Gastrocnemius medialis (tissue), 4 donors: ENCODE results near the gene AADACL4. TPM values are rescaled to one million over a fixed set of nuclear protein-coding genes. Genes with fewer than 3 reads are reported as not detected.

Experiments
- ATAC-seq, 2 donors: fragments of 150-250 bp; one replicate each; pipeline ENCODE4 v1.9.1; 2016
- DNase-seq, 2 donors: peaks; one replicate each; pipeline ENCODE4 v3.0.0-alpha.2; 2019
- H3K27ac ChIP-seq, 4 donors: fragments of 200-600 bp; sonication (generic); 1 replicate in 1 of 4; 2 replicates in 3 of 4; pipeline ENCODE4 v1.5.1; 2016 to 2018; ENCODE audit warnings: mild to moderate bottlenecking in 2 of 4, moderate library complexity in 1 of 4
- H3K27me3 ChIP-seq, 3 donors: fragments of 200-600 bp; sonication (generic) in 2 of 3; 1 replicate in 1 of 3; 2 replicates in 2 of 3; pipeline versions ENCODE4 v1.5.1 to v1.6.0; 2016 to 2019; ENCODE audit warnings: mild to moderate bottlenecking in 1 of 3, moderate library complexity in 1 of 3
- H3K36me3 ChIP-seq, 2 donors: fragments of 200-600 bp; sonication (generic) in 1 of 2; one replicate each; pipeline ENCODE4 v1.5.1; 2017 to 2018
- H3K4me1 ChIP-seq, 2 donors: fragments of 200-600 bp; sonication (generic) in 1 of 2; one replicate each; pipeline ENCODE4 v1.5.1; 2016 to 2017; ENCODE audit warnings: mild to moderate bottlenecking in 2 of 2
- H3K4me3 ChIP-seq, 4 donors: fragments of 200-600 bp; sonication (generic) in 3 of 4; 1 replicate in 1 of 4; 2 replicates in 3 of 4; pipeline ENCODE4 v1.5.1; 2016 to 2019; ENCODE audit warnings: mild to moderate bottlenecking in 2 of 4
- H3K9me3 ChIP-seq, 3 donors: fragments of 200-600 bp; sonication (generic) in 2 of 3; 1 replicate in 1 of 3; 2 replicates in 2 of 3; pipeline ENCODE4 v1.5.1; 2016 to 2019
- CTCF ChIP-seq, 5 experiments: fragments of 450-650 bp in 3 of 5; fragments of 200-600 bp in 2 of 5; sonication (generic) in 2 of 5; IDR thresholded peaks in 4 of 5; conservative IDR thresholded peaks in 1 of 5; 1 replicate in 4 of 5; 2 replicates in 1 of 5; pipeline ENCODE4 v1.5.1; 2016 to 2019; ENCODE audit warnings: antibody characterized with exemption in 5 of 5, mild to moderate bottlenecking in 3 of 5, moderate library complexity in 3 of 5
- POLR2A ChIP-seq, 2 donors: fragments of 450-650 bp; IDR thresholded peaks; one replicate each; pipeline ENCODE4 v1.6.1; 2017; ENCODE audit warnings: antibody characterized with exemption in 2 of 2, mild to moderate bottlenecking in 2 of 2, moderate library complexity in 2 of 2
- in situ Hi-C, 4 donors: fragments of 200-750 bp; cut with MboI; loops; one replicate each; pipeline versions ENCODE4 v1.15.0 to v1.8.0; 2017; ENCODE audit warnings: low sequenced_read_pairs in 4 of 4
- intact Hi-C: fragments of 100-400 bp; cut with DNase I; formaldehyde crosslinking; loops from one replicate; pipeline ENCODE4 v1.15.1; 2023; ENCODE audit warnings: low total_unique reads
- total RNA-seq, 4 donors: library from RNA; depleted of rRNA; stranded (reverse); fragments of >200 nt; gene quantifications; one replicate each; pipeline versions ENCODE4 v1.1.0 to v1.2.3, GENCODE V29; 2016

The AADACL4 gene
- total RNA-seq, 4 donors from 2014 or later: not detected

- Histone ChIP-seq H3K4me1 (peaks cover 24 to 46% of the 10 kb centered on the region in 2 donors), H3K36me3 (peaks cover 0 to 16% of the 10 kb centered on the region in 2 donors), H3K4me3 (no peak overlapping the region), H3K27me3 (no peaks in the 10 kb centered on the region), H3K9me3 (no peaks in the 10 kb centered on the region), H3K27ac (peak overlapping the region in 3 of 4 donors; percentile 20 to 32 (median 32))
- in situ Hi-C loops: loop anchor here in 1 of 4 donors (5.0 kb wide), 1 partner anchor 136 kb away; no protein-coding TSS in a partner anchor
- ATAC-seq (no peak), DNase-seq (no peak)
- TF ChIP-seq POLR2A (IDR thresholded peaks at IDR 0.05): no peak
- TF ChIP-seq CTCF (IDR thresholded peaks at IDR 0.05 in 4 of 5, conservative IDR thresholded peaks at IDR 0.05 in 1 of 5): no peak
- intact Hi-C loops: no loop called here
Observed at GRCh38 chr1:12608311-12608957, 35.5 kb upstream of the AADACL4 start.

GRCh38 chr1:12609469-12610003, 34.3 kb upstream of the AADACL4 start:
- Histone ChIP-seq H3K27ac (peak overlapping the region; percentile 4 to 42 (median 29)), H3K36me3 (peaks cover 0 to 16% of the 10 kb centered on the region in 2 donors), H3K27me3 (no peaks in the 10 kb centered on the region), H3K4me3 (no peak overlapping the region), H3K4me1 (peaks cover 27 to 46% of the 10 kb centered on the region in 2 donors), H3K9me3 (no peaks in the 10 kb centered on the region)
- in situ Hi-C loops (loop anchor here in 1 of 4 donors (5.0 kb wide), 1 partner anchor 137 kb away; no protein-coding TSS in a partner anchor), intact Hi-C loops (no loop called here)
- no peak for DNase-seq
- no peak for TF ChIP-seq CTCF (IDR thresholded peaks at IDR 0.05 in 4 of 5, conservative IDR thresholded peaks at IDR 0.05 in 1 of 5)
- TF ChIP-seq POLR2A (IDR thresholded peaks at IDR 0.05): no peak
- ATAC-seq: no peak

GRCh38 chr1:12610305-12610935, 33.5 kb upstream of the AADACL4 start:
- no peak for TF ChIP-seq POLR2A (IDR thresholded peaks at IDR 0.05)
- TF ChIP-seq CTCF (IDR thresholded peaks at IDR 0.05 in 4 of 5, conservative IDR thresholded peaks at IDR 0.05 in 1 of 5): no peak
- DNase-seq: no peak
- H3K9me3 ChIP-seq: no peaks in the 10 kb centered on the region
- intact Hi-C loops (no loop called here), in situ Hi-C loops (no loop called here)
- H3K36me3 ChIP-seq: peaks cover 0 to 16% of the 10 kb centered on the region in 2 donors
- peaks cover 36 to 50% of the 10 kb centered on the region in 2 donors for H3K4me1 ChIP-seq
- H3K27me3 ChIP-seq: no peaks in the 10 kb centered on the region
- peak overlapping the region in 2 of 4 donors; percentile 32 to 42 for H3K27ac ChIP-seq
- no peak overlapping the region for H3K4me3 ChIP-seq
- ATAC-seq: no peak

GRCh38 chr1:12610941-12611340, 32.9 kb upstream of the AADACL4 start:
- ATAC-seq: no peak
- Histone ChIP-seq H3K27ac (peak overlapping the region in 2 of 4 donors; percentile 25 to 28), H3K4me3 (no peak overlapping the region), H3K36me3 (peaks cover 0 to 16% of the 10 kb centered on the region in 2 donors), H3K9me3 (no peaks in the 10 kb centered on the region), H3K4me1 (peaks cover 41 to 52% of the 10 kb centered on the region in 2 donors), H3K27me3 (no peaks in the 10 kb centered on the region)
- intact Hi-C loops (no loop called here), in situ Hi-C loops (no loop called here)
- DNase-seq: no peak
- TF ChIP-seq CTCF (IDR thresholded peaks at IDR 0.05 in 4 of 5, conservative IDR thresholded peaks at IDR 0.05 in 1 of 5) (no peak), POLR2A (IDR thresholded peaks at IDR 0.05) (no peak)
